Measurements from ENCODE around the gene ZNF428.
"Not testable (repeated sequence)": the region's sequence is repeated elsewhere in the genome, so short reads cannot be mapped to it uniquely, and the experiment has no call there.

The ZNF428 gene

GRCh38 chr19:43639519-43640423 is 20.3 kb upstream of the ZNF428 start, which contains the start of gene CADM4:
Gene CADM4 (minus strand): TSS chr19:43639850. CDS start chr19:43639790, 60 bp downstream.
- DNase-seq = no peak

- DNase-seq = no peak
Measured at GRCh38 chr19:43638995-43639518, 19.6 kb upstream of the ZNF428 start.

GRCh38 chr19:43638214-43638994 is 19.0 kb upstream of the ZNF428 start:
- DNase-seq = no peak

GRCh38 chr19:43636121-43636683 is 16.8 kb upstream of the ZNF428 start:
- no peak for DNase-seq

- DNase-seq = not testable (repeated sequence)
Measured at GRCh38 chr19:43635561-43635940, 16.1 kb upstream of the ZNF428 start.

- DNase-seq = peak; percentile 29
Measured at GRCh38 chr19:43634872-43635560, 15.6 kb upstream of the ZNF428 start.

GRCh38 chr19:43634506-43634871 is 15.1 kb upstream of the ZNF428 start:
- no peak for DNase-seq

- no peak for DNase-seq
Measured at GRCh38 chr19:43634068-43634467, 14.6 kb upstream of the ZNF428 start.

GRCh38 chr19:43633520-43633919 is 14.1 kb upstream of the ZNF428 start:
- DNase-seq = no peak

GRCh38 chr19:43631491-43631890 is 12.1 kb upstream of the ZNF428 start:
- no peak for DNase-seq

GRCh38 chr19:43628646-43629326 is 9.4 kb upstream of the ZNF428 start:
- DNase-seq = no peak

GRCh38 chr19:43626838-43627237 is 7.4 kb upstream of the ZNF428 start:
- no peak for DNase-seq

GRCh38 chr19:43625918-43626579 is 6.6 kb upstream of the ZNF428 start:
- no peak for DNase-seq

GRCh38 chr19:43624933-43625332 is 5.5 kb upstream of the ZNF428 start:
- no peak for DNase-seq

- no peak for DNase-seq
Measured at GRCh38 chr19:43623889-43624670, 4.7 kb upstream of the ZNF428 start.

- DNase-seq = no peak
Measured at GRCh38 chr19:43622956-43623355, 3.5 kb upstream of the ZNF428 start.

GRCh38 chr19:43622070-43622469 is 2.6 kb upstream of the ZNF428 start:
- DNase-seq = no peak

- no peak for DNase-seq
Measured at GRCh38 chr19:43620061-43621001, 902 bp upstream of the ZNF428 start.

- DNase-seq = no peak
Measured at GRCh38 chr19:43618921-43619261, 538 bp downstream of the ZNF428 start.
